ENCODE results near the gene SCARB1.

SCARB1 gene

GRCh38 chr12:124837958-124838803 lies 25.5 kb downstream of the SCARB1 start (continued):
- TF ChIP-seq ZNF184 (tag by site-specific recombination; IDR thresholded peaks at IDR 0.05) (no peak; the same call in 1 of the 2 replicates), KLF10 (tag by site-specific recombination; IDR thresholded peaks at IDR 0.05) (peak; percentile 64), ZBTB10 (tag by site-specific recombination; IDR thresholded peaks at IDR 0.05) (no peak), ZFP69B (tag by site-specific recombination; IDR thresholded peaks at IDR 0.05) (peak; percentile 88), ZNF114 (tag by site-specific recombination; IDR thresholded peaks at IDR 0.05) (no peak), ZNF18 (tag by site-specific recombination; IDR thresholded peaks at IDR 0.05) (no peak), ZNF266 (tag by site-specific recombination; IDR thresholded peaks at IDR 0.05; ENCODE audit: low read depth) (no peak), GLIS1 (tag by site-specific recombination; IDR thresholded peaks at IDR 0.05) (peak; percentile 66; the same call in 1 of the 2 replicates), ATF2 (tag by site-specific recombination; IDR thresholded peaks at IDR 0.05; ENCODE audit: low read depth) (peak; percentile 86), ZNF132 (tag by site-specific recombination; IDR thresholded peaks at IDR 0.05; ENCODE audit: borderline replicate concordance) (no peak), ZNF558 (tag by site-specific recombination; IDR thresholded peaks at IDR 0.05) (peak; percentile 81; the same call in 1 of the 2 replicates), ZBTB17 (tag by site-specific recombination; IDR thresholded peaks at IDR 0.05) (peak; percentile 72), BCL11A (tag by site-specific recombination; IDR thresholded peaks at IDR 0.05; ENCODE audit: low read depth) (peak; percentile 89; the same call in 1 of the 2 replicates), ZBTB6 (tag by site-specific recombination; IDR thresholded peaks at IDR 0.05) (peak; percentile 92), SCRT2 (tag by site-specific recombination; IDR thresholded peaks at IDR 0.05) (peak; percentile 99), RBAK (tag by site-specific recombination; IDR thresholded peaks at IDR 0.05) (no peak), ZBTB21 (tag by site-specific recombination; IDR thresholded peaks at IDR 0.05) (peak; percentile 81), WT1 (tag by site-specific recombination; IDR thresholded peaks at IDR 0.05) (peak; percentile 90), KLF7 (tag by site-specific recombination; IDR thresholded peaks at IDR 0.05; ENCODE audit: borderline replicate concordance) (no peak), SCRT1 (tag by site-specific recombination; IDR thresholded peaks at IDR 0.05; ENCODE audit: borderline replicate concordance) (peak; percentile 98), ZIC2 (tag by site-specific recombination; IDR thresholded peaks at IDR 0.05) (peak; percentile 60), ZNF561 (tag by site-specific recombination; IDR thresholded peaks at IDR 0.05; ENCODE audit: borderline replicate concordance) (peak; percentile 94), HOXD13 (CRISPR knock-in tag; IDR thresholded peaks at IDR 0.05; ENCODE audit: borderline replicate concordance) (peak; percentile 43; the same call in 1 of the 2 replicates), ZBTB1 (tag by site-specific recombination; IDR thresholded peaks at IDR 0.05) (no peak), ZNF202 (tag by site-specific recombination; IDR thresholded peaks at IDR 0.05; ENCODE audit: borderline replicate concordance) (no peak), OVOL3 (tag by site-specific recombination; IDR thresholded peaks at IDR 0.05) (no peak)
- TF ChIP-seq, protein P1, sequence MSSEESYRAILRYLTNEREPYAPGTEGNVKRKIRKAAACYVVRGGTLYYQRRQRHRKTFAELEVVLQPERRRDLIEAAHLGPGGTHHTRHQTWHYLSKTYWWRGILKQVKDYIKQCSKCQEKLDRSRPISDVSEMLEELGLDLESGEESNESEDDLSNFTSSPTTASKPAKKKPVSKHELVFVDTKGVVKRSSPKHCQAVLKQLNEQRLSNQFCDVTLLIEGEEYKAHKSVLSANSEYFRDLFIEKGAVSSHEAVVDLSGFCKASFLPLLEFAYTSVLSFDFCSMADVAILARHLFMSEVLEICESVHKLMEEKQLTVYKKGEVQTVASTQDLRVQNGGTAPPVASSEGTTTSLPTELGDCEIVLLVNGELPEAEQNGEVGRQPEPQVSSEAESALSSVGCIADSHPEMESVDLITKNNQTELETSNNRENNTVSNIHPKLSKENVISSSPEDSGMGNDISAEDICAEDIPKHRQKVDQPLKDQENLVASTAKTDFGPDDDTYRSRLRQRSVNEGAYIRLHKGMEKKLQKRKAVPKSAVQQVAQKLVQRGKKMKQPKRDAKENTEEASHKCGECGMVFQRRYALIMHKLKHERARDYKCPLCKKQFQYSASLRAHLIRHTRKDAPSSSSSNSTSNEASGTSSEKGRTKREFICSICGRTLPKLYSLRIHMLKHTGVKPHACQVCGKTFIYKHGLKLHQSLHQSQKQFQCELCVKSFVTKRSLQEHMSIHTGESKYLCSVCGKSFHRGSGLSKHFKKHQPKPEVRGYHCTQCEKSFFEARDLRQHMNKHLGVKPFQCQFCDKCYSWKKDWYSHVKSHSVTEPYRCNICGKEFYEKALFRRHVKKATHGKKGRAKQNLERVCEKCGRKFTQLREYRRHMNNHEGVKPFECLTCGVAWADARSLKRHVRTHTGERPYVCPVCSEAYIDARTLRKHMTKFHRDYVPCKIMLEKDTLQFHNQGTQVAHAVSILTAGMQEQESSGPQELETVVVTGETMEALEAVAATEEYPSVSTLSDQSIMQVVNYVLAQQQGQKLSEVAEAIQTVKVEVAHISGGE (tag by site-specific recombination; conservative IDR thresholded peaks at IDR 0.05; ENCODE audit: low read depth): no peak
- TF ChIP-seq, protein P2, sequence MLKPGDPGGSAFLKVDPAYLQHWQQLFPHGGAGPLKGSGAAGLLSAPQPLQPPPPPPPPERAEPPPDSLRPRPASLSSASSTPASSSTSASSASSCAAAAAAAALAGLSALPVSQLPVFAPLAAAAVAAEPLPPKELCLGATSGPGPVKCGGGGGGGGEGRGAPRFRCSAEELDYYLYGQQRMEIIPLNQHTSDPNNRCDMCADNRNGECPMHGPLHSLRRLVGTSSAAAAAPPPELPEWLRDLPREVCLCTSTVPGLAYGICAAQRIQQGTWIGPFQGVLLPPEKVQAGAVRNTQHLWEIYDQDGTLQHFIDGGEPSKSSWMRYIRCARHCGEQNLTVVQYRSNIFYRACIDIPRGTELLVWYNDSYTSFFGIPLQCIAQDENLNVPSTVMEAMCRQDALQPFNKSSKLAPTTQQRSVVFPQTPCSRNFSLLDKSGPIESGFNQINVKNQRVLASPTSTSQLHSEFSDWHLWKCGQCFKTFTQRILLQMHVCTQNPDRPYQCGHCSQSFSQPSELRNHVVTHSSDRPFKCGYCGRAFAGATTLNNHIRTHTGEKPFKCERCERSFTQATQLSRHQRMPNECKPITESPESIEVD (tag by site-specific recombination; IDR thresholded peaks at IDR 0.05): no peak; the same call in 1 of the 2 replicates
